Stimulated activated naive CD8-positive, alpha-beta T cell treated with anti-CD3 and anti-CD28 coated beads, Interleukin-15, Interleukin-2, amounts not matched to agents 100 U/mL and 50 U/mL, for 24 hours (primary cell): ENCODE measurements around the gene ASB10.
A peak's percentile ranks its signal among the peaks of the same experiment; 100 is the strongest.

Source experiments
- ATAC-seq: fragments of 150-1000 bp; cut with Tn5 transposase; one replicate; pipeline ENCODE4 v1.10.0; 2021
- DNase-seq: peaks from one replicate; pipeline ENCODE4 v3.0.0; 2021

Gene ASB10

DNA sequence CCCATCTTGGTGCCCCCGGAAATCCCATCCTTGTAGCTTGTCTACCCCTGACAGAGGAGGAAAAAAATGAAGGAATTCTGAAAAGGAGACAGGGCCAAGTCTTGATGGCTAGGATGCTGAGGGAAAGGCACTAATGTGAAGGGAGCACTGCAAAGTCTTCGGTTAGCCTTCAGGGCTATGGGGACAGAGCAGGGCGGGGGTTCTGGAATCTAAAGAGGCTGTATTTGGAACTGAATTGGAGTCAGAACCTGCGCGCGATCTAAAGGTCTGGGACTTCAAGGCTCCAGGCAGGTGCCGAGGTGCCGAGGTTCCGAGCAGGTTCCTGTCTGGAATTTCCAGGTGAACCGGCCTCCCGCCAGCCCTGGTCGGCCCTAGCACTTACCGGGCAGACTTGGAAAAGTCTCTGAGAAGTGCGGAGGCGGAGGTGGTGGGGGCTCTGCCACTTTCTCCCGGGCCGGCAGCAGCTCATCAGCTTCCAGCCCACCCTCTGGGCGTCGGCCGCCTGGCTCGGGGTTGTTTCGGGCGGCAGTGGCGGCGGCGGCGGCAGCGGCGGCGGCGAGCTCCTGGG lies 20.3 kb downstream of the ASB10 start:
- no peak for DNase-seq
- no peak for ATAC-seq

DNA sequence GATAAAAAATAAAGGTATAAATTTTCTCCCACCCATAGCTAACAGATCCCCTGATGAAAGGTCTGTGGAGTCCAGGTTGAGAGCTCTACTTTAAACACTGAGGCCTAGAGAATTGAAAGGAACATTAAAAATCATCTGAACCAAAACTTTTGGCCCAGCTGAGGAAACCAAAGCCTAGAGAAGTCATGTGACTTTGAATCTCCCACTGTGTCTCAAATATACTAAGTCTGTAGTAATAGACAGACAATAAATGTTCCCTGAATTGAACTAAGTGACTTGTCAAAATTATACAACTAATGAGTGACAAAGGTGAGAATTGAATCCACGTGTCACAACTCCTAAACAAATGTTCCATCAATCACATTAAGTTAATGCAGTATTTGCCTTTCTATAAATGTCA lies 25.3 kb downstream of the ASB10 start:
- ATAC-seq (no peak), DNase-seq (no peak)

DNA sequence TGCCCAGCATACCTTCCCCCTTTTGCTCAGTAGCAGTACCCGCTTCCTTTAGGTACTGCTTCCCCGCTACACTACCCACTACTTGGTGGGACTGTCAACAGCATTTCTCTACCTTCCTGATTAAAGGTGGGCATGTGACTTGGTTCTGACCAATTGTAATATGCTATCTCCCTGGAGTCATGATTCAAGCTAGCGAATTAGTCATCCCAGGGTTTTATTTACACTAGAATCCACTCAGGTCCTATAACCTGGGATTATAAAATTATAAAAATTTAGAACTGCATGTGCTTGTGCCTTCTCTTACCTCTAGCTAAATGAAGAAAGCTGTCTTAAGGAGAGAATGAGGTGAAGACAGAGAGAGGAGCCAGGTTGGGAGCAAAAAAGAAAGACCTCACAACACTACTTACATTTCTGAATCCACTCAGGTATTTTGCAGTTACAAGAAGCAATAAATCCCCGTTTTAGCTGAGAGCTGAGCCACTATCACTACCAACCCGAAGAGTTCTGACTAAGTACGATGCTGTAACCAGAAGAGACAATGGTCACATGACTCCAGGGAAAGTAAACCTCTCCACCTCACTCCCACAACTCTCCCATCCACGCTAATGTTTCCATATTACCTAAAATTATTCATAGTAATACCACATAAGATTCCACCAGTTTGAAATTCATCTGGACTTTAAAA lies 29.3 kb downstream of the ASB10 start:
- DNase-seq (no peak), ATAC-seq (no peak)

DNA sequence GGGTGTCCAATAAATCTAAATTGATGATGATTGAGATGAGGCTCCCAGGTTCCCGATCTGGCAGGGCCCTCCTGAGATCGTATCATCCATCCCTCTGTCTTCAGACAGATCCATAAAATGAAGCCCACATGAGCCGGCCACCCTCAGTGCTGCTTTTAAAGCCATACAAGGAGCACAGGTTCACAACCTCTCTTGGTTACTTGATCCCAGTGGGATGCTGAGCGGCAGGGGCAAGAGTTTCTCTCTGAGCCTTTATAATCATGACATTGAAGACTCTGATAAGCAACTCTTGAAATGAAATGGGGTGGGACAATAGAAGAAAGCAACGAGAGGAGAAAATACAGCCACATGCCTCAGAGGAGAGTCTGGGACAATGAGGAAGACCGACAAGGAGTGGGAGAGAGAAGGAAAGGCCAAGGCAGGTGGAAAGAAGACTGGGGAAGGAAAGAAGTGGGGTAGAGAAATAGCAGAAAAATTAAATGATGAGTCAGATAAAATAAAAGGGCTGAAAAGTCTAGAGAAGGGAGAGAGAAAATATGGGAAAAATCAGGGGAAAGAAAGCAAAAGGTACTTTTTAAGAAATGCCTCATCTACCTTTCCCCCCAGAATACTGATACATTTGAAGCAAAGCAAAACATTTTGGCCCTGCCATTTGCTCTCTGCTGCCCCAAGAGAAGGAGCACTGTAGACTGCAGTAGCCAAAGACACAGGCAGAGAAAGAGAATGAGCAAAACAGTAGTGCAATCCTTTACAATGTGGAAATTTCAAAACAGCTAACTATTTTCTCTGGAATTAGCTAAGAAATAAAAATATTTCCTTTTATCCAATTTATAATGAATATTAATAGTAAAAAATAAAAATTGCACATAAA lies 34.2 kb downstream of the ASB10 start:
- DNase-seq = no peak
- ATAC-seq = no peak

DNA sequence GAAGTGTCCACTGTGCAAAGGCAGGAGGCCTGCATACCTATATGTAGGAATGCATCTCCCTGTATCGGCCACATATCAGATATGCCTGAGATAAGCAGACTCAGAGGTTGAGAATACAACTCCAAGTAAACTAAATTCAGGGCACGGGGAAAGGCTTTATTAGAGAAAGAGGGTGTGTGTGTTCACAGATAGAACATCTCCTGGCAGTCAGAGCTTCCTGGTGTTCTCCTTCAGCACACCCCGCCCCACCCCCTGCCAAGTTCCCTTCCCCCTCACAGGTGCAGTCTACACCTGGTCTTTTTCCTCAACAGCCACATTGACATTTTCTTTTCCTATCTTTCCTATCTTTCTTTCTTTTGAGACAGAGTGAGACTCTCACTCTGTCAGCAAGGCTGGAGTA lies 36.7 kb downstream of the ASB10 start:
- no peak for ATAC-seq
- no peak for DNase-seq

DNA sequence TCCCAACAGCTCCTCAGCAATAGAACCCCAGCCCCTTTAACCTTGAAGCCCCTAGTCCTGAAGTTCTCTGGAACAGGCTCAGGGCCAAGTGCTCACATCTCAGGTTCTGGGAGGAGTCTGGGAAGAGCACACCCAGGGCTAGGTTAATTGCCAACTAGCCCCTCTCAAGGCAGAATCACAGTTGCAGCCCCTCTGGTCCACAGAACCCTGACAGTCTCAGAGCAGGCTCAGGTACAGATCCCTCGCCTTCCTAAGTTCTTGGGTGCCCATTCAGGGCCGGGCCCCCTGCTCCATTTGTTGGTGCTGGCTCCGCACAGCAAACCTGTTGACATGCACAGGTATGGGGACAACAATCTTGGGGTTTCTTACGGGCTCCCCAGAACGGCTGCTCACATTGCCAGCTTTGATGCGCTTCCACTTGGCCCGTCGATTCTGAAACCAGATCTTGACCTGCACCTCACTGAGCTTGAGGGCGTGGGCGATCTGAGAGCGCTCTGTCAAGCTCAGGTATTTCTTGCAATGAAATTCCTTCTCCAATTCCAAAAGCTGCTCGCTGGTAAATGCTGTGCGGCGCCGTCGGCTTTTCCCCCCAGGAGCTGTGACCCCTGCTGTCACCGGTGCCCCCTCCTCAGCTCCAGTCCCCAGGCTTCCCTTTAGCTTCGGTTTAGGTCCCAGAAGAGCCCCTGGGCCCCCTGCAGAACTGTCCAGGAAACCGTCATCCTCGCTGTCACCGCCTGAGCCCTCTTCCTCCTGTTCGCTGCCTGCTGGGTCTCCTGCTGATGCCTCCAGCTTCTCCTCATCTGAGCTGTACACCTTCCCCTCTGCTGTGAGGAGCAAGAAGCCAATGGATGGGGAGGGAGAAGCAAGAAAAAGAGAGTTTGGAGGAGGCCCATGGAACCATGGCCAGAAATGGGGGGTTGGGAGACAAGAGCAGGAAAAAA lies 38.5 kb downstream of the ASB10 start:
- DNase-seq (no peak), ATAC-seq (no peak)

DNA sequence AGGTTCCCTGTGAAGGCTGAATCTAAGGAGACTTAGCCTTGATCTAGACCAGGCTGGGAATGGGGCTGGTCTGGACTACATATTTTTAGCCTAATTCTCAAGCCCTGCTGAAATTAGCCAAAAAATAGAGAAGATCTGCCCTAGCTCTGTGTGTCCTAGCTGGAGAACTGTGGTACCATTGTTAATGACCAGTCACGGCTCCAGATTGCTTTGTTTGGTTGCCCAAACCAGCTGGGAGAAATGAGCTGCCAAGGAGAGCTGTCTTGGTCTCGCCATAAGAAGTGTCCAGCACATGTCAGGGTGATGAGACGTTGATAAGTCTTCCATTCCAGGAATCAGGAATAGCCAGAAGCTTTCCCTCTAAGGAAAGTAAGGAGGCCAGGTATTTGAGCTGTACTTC lies 40.3 kb downstream of the ASB10 start:
- no peak for ATAC-seq
- DNase-seq = no peak

DNA sequence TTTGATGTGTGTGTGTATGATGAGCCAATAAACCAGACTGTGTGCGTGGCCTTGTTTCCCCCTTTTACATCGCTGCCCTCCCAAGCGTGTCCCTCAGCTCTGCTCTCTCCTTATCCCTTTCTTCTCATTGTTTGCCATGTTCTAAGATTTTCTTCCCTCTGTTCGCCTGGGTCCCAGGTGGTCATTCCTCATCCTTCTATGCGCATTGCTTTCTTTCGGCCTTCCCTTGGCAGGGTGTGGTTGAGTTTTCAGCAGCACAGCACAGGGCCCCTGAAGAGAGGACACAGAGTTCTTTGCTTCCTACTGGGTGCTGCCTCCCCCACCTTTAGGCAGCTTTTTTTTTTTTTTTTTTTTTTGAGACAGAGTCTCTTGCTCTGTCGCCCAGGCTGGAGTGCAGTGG lies 42.7 kb downstream of the ASB10 start:
- ATAC-seq = no peak

DNA sequence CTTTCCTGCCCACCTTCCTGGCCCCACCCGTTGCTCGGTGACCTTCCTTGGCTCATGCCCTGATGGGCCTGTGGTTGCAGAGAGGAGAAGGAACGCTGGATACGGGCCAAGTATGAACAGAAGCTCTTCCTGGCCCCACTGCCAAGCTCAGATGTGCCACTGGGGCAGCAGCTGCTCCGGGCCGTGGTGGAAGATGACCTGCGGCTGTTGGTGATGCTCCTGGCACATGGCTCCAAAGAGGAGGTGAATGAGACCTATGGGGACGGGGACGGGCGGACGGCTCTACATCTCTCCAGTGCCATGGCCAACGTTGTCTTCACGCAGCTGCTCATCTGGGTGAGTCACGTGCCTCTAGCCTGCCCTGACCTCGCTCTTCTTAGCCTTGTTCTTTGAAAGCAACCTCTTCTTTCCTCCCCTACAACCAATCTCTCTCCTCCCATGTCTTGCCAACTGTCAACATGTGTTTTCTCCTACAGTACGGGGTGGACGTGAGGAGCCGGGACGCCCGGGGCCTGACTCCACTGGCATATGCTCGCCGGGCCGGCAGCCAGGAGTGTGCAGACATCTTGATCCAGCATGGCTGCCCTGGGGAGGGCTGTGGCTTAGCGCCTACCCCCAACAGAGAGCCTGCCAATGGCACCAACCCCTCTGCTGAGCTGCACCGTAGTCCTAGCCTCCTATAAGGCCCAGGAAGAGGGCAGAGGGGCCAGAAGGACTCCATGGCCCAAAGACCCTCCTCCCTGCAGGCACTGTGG lies 43.6 kb downstream of the ASB10 start:
- DNase-seq (no peak), ATAC-seq (no peak)

More for the DNA sequence above, 42.7 kb downstream of the ASB10 start:
- DNase-seq = no peak

DNA sequence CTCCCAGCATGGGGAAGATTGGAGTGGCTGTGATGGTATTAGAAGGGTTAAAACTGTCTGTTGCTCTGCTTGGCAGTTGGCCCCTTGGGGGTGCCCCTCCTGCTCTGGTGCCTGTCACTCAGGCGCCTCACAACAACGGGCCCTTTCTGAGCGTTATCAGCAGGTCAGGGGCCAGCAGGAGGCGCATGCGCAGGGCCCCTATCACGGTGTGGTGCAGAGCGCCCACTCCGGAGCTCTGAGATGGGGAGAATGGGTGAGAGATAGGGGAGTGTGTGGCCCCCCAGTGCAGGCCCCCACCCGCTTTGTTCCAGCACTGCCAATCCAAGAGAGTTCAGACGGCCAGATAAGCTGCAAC lies 44.4 kb downstream of the ASB10 start:
- no peak for DNase-seq
- ATAC-seq = no peak

DNA sequence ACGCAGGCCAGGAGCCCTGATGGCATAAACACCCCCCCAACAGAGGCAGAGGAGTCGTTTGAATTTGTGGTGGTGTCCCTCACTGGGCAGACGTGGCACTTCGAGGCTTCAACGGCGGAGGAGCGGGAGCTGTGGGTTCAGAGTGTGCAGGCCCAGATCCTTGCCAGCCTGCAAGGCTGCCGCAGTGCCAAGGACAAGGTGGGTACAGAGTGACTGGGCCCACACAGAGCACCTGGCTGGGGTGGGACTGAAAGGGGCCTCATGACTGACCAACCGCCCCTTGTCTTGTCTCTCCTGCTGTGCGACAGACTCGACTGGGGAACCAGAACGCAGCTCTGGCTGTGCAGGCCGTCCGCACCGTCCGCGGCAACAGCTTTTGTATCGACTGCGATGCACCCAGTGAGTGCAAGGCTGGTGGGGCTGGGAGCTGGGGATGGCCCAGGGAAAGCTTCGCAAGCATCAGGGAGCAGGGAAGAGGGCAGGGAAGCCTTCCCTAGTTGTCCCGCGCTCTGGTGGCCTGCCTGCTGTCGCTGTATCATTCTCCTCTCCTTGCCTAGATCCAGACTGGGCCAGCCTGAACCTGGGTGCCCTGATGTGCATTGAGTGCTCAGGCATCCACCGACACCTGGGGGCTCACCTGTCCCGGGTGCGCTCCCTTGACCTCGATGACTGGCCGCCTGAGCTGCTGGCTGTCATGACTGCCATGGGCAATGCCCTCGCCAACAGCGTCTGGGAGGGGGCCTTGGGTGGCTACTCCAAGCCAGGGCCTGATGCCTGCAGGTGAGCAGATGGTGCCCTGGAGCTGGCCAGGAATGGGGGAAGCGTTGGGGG lies 45.0 kb downstream of the ASB10 start:
- DNase-seq (no peak), ATAC-seq (peak; percentile 8)

DNA sequence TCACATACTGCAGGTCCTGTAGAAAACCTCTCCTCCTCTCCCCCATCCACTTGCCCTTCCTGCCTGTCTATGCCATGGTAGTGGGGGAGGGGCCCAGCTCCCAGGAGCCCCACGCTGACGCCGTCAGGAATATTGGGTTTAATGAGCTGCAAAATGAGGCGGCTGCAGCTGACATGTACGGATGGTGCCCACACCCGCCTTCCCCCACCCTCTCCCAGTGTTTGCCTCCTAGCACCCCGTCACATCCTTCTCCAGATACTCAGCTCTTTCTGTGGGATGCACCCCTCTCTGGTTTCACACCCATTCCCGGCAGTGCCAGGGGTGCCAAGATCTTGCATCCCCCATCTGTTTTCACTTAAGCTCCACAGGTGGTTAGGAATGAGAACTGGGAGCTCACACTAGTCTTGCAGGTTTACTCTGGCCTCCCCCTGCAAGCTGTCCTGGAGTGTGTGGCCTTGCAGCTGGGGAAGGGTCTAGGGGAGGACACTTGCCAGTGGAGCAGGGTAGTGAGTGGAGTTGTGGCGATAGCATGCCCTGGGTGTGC lies 45.7 kb downstream of the ASB10 start:
- ATAC-seq (no peak), DNase-seq (no peak)

DNA sequence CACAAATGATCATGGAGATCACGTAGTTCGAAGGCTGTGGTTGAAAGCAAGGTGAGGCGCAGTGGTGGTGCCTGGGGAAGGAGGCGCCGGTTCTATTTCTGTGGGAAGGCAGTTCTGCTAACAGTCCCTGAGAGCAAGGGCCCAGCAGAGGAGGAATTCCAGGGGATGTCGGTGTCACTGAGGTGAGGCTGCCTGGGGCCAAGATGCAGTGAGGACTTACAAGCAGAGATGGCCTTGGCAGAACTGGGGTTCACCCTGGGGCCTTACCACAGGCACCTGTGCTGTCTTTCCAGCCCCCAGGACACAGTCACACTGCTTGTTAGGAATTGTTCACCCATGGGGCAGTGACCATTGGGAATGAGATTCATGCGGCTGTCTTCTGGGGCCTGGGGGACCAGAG lies 46.2 kb downstream of the ASB10 start:
- no peak for DNase-seq

DNA sequence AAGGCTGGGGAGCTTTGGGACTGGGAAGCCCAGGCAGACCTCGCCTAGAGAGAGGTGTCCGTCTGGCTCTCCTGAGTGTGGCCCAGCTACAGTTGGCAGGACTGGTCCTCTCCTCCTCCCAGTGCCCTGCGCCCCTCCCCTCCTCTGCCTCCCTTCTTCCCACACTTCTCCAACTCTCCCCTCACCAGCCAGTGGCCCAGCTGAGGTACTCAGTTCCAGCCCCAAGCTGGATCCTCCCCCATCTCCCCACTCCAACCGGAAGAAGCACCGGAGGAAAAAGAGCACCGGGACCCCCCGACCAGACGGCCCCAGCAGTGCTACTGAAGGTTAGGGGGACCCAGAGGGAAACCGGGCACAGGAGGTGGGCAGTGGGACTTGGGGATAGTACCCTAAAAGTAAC lies 47.3 kb downstream of the ASB10 start:
- DNase-seq = no peak
- no peak for ATAC-seq

More for the DNA sequence above, 46.2 kb downstream of the ASB10 start:
- ATAC-seq = no peak

DNA sequence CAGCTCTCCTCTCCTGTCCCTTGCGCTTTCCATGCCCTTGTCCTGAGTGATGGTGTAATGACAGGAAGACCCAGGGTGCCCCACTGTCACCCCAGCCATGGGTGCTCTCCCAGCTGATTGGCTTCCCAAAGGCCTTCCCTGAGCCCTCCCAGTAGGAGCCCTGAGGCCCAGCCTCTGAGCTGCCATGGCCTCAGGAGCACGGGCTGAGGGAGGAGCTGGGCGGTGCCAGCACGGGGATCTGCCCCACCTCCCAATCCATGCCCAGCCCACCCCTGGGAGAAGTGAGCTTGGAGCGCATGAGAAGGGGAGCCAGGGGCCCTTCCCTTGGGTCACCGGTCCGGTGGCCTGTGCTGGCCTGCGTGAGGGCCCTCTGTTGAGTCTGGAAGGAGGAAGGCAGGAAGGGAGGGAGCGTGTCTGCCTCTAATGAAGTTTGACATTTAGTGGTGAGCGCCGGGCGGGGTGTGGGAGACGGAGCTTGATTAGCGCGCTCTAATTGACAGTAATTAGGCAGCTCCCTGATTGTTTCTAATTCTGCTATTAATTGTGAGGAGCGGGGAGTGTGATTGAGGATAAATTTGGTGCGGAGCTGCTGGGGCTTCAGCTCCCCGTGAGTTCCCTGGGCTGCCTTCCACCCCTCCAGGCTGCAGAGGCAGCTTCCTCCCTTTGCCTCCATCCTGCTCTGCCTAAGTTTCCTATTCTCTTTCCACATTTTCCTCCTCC lies 47.8 kb downstream of the ASB10 start:
- ATAC-seq = no peak
- no peak for DNase-seq

DNA sequence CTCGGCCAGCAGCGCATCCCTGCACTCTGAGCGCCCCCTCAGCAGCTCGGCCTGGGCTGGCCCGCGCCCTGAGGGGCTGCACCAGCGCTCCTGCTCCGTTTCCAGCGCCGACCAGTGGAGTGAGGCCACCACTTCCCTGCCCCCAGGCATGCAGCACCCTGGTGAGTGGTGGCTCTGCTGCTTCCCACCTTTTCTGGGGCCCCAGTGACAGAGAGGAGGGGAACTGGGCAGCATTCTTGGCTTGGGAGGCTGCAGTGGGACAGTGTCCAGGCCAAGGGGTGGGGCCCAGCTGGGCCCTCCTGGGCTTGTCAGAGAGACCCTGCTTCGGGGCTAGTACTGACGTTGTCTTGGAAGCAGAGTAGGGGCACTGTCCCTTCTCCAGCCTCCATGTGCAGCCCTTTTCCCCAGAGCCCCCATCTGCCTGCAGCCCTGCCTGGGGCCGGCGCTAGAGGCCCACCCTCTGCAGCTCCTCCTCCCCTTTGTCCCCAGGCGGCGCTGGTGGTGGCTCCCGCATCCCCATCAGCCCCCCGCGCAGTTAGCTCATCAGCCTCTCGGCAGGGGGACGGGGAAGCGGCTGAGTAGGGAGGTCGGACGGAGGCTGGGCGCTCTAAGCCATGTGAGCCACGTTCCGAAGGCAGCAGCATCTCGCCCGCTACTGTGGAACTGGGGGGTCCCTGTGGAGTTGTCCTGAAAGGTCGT lies 48.7 kb downstream of the ASB10 start:
- DNase-seq (no peak), ATAC-seq (no peak)

DNA sequence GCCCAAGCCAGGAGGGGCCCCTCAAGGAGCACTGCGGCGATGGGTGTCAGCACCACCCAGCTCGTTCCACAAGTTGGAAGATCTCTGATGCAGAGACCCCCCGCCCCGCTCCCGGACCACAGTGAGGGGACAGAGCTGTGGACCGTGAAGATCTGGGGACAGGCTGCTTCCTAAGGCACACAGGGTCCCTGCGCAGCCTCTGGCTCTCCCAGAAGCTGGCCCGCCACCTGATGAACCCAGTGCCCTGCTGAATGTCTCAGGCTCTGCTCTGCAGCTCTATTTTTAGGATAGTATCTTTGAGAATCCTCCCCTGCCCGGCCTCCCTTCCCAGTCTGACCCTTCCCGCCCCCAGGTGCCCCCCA lies 49.3 kb downstream of the ASB10 start:
- DNase-seq (no peak), ATAC-seq (no peak)

DNA sequence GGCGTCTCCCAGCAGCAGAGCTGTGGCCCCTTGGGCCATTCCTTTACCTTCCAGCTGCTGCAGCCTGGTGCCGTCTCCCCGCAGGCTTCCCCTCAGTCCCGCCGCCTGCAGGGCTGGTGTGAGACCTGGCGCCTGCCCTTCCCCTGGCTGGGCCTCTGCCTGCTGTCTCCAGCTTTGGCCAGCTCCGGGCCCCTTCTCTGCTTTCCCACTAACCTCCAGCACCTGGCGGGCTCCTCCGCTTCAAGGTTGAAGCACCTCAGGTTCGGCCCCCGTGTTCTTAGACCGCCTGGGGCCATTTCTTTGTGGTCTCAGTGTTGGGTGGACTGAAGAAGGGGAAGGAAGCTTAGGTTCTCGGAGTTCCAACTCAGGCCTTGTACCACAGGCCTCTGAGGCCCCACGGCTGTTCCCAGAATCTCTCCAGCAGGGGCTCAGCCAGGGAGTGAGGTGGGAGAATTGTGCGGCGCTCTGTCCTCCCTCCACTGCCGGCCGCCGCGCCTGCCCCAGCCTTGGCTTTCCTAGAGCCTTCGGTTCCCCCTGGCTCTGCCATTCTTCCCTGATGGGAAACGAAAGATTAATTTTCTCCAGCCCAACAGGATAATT lies 49.9 kb downstream of the ASB10 start:
- ATAC-seq (no peak), DNase-seq (no peak)
